ENCODE results near the gene UCP2. TPM values are rescaled to one million over a fixed set of nuclear protein-coding genes. Genes with fewer than 3 reads are reported as not detected.

The UCP2 gene
- total and polyA plus RNA-seq, 8 donors = 15.2 to 111 (median 45.6) TPM

GRCh38 chr11:73969091-73969490 lies 13.6 kb downstream of the UCP2 start:
- intact Hi-C loops (cut with DNase I; ENCODE audit: low total_unique reads) = no loop called here

GRCh38 chr11:73968356-73968966 lies 14.2 kb downstream of the UCP2 start:
- Histone ChIP-seq H3K4me3 (no peak overlapping the region), H3K4me1 (peaks cover 0 to 21% (median 17%) of the 10 kb centered on the region in 4 donors), H3K9me3 (no peaks in the 10 kb centered on the region), H3K36me3 (peaks cover 0 to 4% (median 0%) of the 10 kb centered on the region in 4 donors), H3K27me3 (no peaks in the 10 kb centered on the region), H3K27ac (no peak overlapping the region)
- TF ChIP-seq POLR2AphosphoS5 (IDR thresholded peaks at IDR 0.05) = no peak
- TF ChIP-seq CTCF (IDR thresholded peaks at IDR 0.05) = no peak
- TF ChIP-seq EP300 (IDR thresholded peaks at IDR 0.05) = no peak
- TF ChIP-seq POLR2A (IDR thresholded peaks at IDR 0.05) = no peak
- WGBS, 5 donors = 82 to 91% (median 87%) methylated on average over 15 of the region's 15 CpGs
- no peak for DNase-seq
- intact Hi-C loops (cut with DNase I; ENCODE audit: low total_unique reads) = no loop called here

More at GRCh38 chr11:73969091-73969490, 13.6 kb downstream of the UCP2 start:
- no peaks in the 10 kb centered on the region for H3K27me3 ChIP-seq
- WGBS, 5 donors = 58 to 77% (median 71%) methylated on average over 2 of the region's 2 CpGs
- no peaks in the 10 kb centered on the region for H3K9me3 ChIP-seq
- peaks cover 0 to 10% (median under 1%) of the 10 kb centered on the region in 4 donors for H3K36me3 ChIP-seq
- no peak overlapping the region for H3K4me3 ChIP-seq
- H3K27ac ChIP-seq = no peak overlapping the region
- TF ChIP-seq EP300 (IDR thresholded peaks at IDR 0.05) = no peak
- no peak for TF ChIP-seq CTCF (IDR thresholded peaks at IDR 0.05)
- TF ChIP-seq POLR2AphosphoS5 (IDR thresholded peaks at IDR 0.05) = no peak
- TF ChIP-seq POLR2A (IDR thresholded peaks at IDR 0.05) = no peak
- H3K4me1 ChIP-seq = peaks cover 0 to 27% (median 21%) of the 10 kb centered on the region in 4 donors
- DNase-seq = no peak

GRCh38 chr11:73965764-73966121 lies 16.9 kb downstream of the UCP2 start:
- no peak overlapping the region for H3K4me3 ChIP-seq
- DNase-seq = no peak
- H3K4me1 ChIP-seq = peaks cover 0 to 13% (median 11%) of the 10 kb centered on the region in 4 donors
- intact Hi-C loops (cut with DNase I; ENCODE audit: low total_unique reads) = no loop called here
- TF ChIP-seq CTCF (IDR thresholded peaks at IDR 0.05) = no peak
- no peak for TF ChIP-seq EP300 (IDR thresholded peaks at IDR 0.05)
- TF ChIP-seq POLR2AphosphoS5 (IDR thresholded peaks at IDR 0.05) = no peak
- TF ChIP-seq POLR2A (IDR thresholded peaks at IDR 0.05) = no peak
- WGBS, 5 donors = 40 to 52% (median 49%) methylated on average over 2 of the region's 2 CpGs
- no peaks in the 10 kb centered on the region for H3K27me3 ChIP-seq
- H3K36me3 ChIP-seq = no peaks in the 10 kb centered on the region
- no peak overlapping the region for H3K27ac ChIP-seq
- H3K9me3 ChIP-seq = no peaks in the 10 kb centered on the region

- TF ChIP-seq POLR2AphosphoS5 (IDR thresholded peaks at IDR 0.05) (no peak), EP300 (IDR thresholded peaks at IDR 0.05) (no peak), POLR2A (IDR thresholded peaks at IDR 0.05) (no peak), CTCF (IDR thresholded peaks at IDR 0.05) (no peak)
- intact Hi-C loops (cut with DNase I; ENCODE audit: low total_unique reads) = no loop called here
- DNase-seq = no peak
- WGBS, 5 donors = 46 to 72% (median 63%) methylated on average over 10 of the region's 10 CpGs
- H3K4me3 ChIP-seq = no peak overlapping the region
- no peaks in the 10 kb centered on the region for H3K36me3 ChIP-seq
- no peaks in the 10 kb centered on the region for H3K9me3 ChIP-seq
- H3K27ac ChIP-seq = no peak overlapping the region
- no peaks in the 10 kb centered on the region for H3K27me3 ChIP-seq
- H3K4me1 ChIP-seq = peaks cover 0 to 13% (median 11%) of the 10 kb centered on the region in 4 donors
These were observed 17.4 kb downstream of the UCP2 start for GRCh38 chr11:73965076-73965763.
